ENCODE data around the gene PTPRM. TPM values are rescaled to one million over a fixed set of nuclear protein-coding genes. Genes with fewer than 3 reads are reported as not detected.

PTPRM gene
- total RNA-seq, 1 donor from 2014 or later = 101 TPM

DNA sequence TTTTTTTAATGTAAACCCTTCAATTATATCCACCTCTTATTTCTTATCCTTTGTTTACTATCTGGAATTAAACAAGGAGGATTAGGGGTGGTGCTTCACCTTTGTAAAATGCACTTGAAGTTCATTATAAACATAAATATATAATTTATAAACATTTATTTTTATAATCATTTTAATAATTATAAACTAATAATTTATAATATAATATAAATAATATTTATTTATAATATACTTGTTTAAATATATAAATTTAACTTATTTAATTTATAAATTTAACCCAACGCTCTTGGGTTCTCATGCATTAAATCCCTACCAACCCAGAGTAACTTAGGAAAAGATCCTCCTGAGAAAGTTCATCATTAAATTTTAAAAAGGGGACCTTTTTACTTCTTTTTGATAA lies 452.5 kb downstream of the PTPRM start:
- intact Hi-C loops (cut with DNase I) = no loop called here
- ATAC-seq (ENCODE audit: poor library complexity) = no peak
- DNase-seq = no peak

DNA sequence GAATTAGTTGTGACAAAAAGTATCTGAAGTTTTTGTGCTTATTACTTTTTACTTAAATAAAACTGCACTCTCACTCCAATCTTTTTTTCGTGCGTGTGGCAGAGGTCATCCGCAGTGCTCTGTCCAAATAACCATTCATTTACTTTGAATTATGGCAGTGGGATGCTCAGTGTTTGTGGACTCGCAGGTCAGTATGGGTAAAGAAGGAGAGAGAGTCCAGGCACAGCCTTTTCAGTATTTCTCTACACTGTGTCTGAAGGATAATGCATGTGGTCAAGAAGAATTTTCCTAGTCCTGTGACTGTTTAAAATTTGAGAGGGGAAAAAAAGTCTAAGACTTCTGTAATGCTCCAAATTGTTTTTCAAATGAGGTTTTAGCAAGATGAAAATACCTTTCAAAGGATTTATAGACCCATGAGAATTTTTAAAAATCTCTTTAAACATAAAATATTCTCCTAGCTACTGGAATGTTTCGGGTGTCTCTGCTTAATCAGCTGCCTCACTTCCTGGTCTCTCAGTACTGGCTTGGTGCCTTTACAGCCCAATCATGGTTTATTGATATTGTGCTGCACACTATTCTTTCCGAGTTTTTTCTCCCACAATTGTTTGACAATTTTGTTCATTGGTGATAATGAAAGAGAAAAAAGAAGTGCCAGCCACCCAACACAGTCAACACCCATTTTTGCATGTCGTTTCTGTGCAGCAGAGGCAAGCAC lies 453.2 kb downstream of the PTPRM start:
- DNase-seq (no peak), ATAC-seq (ENCODE audit: poor library complexity) (no peak)
- intact Hi-C loops (cut with DNase I) = no loop called here

DNA sequence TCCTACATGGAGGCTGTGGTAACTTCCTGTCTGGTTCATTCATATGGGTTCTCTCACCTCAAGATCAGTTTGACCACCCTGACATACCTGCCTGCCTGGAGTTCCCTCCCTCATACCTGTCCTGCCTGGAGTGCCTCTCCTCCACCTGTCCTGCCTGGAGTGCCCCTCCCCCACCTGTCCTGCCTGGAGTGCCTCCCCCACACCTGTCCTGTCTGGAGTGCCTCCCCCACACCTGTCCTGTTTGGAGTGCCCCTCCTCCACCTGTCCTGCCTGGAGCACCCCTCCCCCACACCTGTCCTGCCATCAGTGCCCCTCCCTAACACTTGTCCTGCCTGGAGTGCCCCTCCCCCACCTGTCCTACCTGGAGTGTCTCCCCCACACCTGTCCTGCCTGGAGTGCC lies 461.9 kb downstream of the PTPRM start:
- intact Hi-C loops (cut with DNase I) = no loop called here
- no peak for ATAC-seq (ENCODE audit: poor library complexity)
- DNase-seq = no peak

DNA sequence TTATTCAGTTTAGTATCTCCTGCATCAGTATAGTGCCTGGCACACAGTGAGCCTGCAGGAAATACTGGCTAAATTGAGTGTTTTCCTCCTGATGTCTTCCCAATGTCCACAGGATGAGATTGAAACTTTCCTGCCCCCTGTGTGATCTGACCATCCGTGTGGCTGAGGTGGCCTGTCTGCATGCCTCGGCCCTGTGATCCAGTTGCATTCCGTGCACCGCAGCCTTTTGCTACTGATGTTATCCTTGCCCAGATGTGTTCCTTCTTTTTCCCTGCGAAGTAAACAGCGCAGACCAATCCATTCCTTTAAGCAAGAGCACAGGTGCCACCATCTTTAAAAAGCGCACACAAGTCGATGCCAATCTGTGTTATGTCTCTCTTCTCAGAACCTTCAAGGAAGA lies 462.6 kb downstream of the PTPRM start:
- DNase-seq = no peak
- intact Hi-C loops (cut with DNase I) = no loop called here
- ATAC-seq (ENCODE audit: poor library complexity) = no peak

DNA sequence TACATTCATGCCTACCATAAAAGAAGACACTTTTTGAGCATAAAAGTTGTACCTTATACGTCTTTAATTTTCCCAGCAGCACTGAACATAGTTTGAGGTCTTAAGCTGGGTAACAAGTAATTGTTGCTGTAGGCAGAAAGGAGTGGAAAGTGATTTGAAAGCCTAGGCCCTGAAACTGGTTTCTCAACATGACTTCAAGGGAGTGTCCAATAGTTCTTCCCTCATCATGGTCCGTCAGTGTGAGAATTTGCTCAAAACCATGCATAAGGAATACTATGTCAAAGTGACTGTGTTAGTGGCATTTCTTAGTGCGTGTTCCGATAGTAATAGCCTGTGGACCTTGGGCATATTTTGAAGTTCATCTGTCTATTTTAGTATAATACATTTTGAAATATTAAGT lies 463.1 kb downstream of the PTPRM start:
- no peak for ATAC-seq (ENCODE audit: poor library complexity)
- intact Hi-C loops (cut with DNase I) = no loop called here
- no peak for DNase-seq

DNA sequence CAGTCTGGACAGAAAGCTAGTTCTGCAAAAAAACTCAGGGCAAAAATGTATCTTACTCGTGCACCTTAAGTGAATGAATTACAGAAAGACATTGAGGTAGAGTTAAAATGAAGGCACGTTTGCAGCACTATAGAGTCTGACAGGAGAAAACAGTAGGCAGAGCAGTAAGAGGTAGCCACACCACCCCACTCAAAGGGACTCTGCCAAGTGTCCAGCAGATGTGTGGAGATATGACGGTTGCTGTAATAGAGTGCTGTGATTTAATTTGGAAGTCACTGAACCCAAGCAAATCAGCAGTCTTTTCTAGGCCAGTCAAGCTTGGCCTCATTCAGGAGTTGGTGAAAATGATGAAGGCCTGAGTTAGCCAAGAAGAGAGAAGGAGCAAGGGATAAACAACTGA lies 464.4 kb downstream of the PTPRM start:
- ATAC-seq (ENCODE audit: poor library complexity) = no peak

DNA sequence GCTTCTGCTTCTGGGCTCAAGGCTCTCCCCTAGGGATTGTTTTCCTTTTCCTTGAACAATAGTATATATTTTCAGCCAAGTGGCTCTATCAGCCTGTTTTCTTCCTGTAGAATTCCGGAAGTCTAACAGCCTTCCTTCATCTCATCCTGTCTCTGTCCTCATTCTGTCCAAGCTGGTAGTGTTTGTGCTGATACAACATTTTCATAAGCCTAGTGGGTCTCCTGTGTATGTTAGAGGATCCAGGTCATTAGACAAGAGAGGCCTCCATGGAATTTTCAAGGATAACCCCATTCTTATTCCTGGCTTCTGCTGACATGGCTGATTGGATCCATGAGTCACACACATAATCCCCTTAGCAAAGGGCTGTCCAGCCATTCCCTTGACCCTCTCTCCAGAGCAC lies 467.6 kb downstream of the PTPRM start:
- intact Hi-C loops (cut with DNase I) = no loop called here
- no peak for ATAC-seq (ENCODE audit: poor library complexity)
- DNase-seq = no peak

More for the DNA sequence above, 464.4 kb downstream of the PTPRM start:
- DNase-seq = no peak
- intact Hi-C loops (cut with DNase I) = no loop called here

DNA sequence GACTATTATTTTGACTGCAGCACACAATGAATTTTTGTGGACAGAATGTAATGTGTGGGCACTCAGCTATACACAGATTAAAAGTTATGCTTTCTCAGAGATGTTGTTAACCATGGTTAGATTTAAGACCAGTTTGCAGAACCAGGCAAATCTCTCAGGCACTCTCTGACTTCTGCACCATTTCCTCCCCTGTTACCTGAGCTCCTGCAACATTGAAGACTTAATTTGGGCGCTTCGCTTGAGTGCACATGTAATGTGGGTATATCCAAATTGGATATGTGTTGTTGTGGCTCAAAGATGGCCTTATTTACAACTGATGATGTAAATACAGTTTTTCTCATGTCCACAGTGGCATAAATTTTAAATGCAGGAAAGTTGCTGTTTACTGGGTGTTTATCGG lies 469.4 kb downstream of the PTPRM start:
- intact Hi-C loops (cut with DNase I) = no loop called here
- ATAC-seq (ENCODE audit: poor library complexity) = no peak
- no peak for DNase-seq

DNA sequence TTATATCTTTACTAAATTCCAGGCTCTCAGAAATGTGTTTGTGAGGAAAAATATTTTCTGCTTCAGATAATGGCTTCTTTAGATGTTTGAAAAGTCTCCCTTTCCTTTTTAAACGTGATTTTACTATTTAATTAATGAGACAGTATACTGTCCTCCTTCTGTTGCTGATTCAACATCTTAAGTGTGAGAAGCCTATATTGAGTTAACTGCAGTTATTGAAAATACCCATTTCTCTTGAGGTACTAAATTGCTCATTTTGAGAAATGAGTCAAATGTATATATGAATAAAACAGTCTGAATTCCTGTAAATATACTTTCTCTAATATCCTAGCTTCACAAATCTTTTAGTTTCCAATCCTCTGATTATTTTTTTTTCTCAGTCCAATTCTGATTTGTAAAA lies 470.2 kb downstream of the PTPRM start:
- ATAC-seq (ENCODE audit: poor library complexity) = no peak
- no peak for DNase-seq
- intact Hi-C loops (cut with DNase I) = no loop called here

DNA sequence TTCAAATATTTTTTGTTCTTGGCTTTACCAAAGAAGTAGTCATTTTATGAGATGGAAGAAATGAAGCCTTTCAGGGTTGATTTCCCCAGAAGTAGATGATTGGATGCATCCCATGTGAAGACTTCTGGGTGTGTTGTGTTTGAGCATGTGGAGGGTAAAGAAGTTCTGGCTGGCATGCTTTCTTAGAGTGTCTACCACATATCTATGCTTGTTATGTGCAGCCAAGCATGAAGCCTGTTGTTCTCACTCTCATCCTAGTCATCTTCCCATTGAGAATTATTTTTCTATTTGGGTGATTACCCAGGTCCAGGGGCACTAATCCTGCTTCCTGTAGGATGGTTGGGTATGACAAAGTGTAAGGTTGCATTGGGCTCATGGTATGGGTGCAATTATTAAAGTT lies 472.9 kb downstream of the PTPRM start:
- ATAC-seq (ENCODE audit: poor library complexity) (no peak), DNase-seq (no peak)
- intact Hi-C loops (cut with DNase I) = no loop called here

DNA sequence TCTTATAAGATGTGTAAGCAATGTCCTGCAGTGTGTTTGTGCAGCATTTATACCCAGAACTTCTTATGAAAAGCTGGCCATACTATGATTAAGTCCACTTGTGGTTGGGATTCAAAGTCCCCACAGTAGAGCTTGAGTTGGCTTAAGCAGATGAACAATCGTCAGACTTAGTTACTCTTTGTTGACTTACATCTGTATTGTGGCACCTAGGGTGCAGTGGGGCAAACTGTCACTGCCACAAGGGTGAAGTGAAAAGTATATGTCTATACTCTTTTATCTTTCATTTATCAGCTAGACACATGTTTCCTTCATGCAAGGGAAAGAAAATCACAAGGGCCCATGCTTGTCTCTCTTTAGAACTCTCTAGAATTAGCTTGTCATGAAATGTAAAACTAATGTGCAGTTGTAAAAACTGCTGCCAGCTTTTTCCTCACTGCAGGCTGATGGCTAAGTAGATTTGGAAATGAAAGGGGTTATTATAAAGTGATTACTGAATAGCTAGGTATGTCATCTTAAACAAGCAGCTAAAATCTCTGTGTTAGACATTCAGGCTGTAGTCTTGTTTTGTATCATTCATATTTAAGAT lies 474.5 kb downstream of the PTPRM start:
- DNase-seq (no peak), ATAC-seq (ENCODE audit: poor library complexity) (no peak)
- intact Hi-C loops (cut with DNase I) = no loop called here

DNA sequence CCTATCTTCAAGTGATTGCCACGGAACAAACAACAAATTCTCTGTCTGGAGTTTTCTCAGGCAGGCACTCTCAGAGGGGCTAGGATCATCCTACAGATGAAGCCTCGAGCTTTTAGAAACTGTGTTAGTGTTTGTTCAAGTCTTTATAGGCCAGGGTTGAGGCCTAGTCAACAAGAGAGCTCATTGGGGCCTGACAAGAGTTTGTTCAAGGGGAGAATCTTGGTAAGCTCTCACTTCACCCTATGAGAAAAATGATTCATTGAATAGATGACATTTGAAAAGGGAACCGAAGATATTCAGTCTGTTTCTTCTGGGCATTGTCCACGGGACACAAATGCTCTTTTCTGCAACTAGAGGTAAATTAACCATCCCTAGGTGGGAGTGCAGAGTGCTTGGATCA lies 476.9 kb downstream of the PTPRM start:
- DNase-seq (no peak), ATAC-seq (ENCODE audit: poor library complexity) (no peak)
- intact Hi-C loops (cut with DNase I) = no loop called here

DNA sequence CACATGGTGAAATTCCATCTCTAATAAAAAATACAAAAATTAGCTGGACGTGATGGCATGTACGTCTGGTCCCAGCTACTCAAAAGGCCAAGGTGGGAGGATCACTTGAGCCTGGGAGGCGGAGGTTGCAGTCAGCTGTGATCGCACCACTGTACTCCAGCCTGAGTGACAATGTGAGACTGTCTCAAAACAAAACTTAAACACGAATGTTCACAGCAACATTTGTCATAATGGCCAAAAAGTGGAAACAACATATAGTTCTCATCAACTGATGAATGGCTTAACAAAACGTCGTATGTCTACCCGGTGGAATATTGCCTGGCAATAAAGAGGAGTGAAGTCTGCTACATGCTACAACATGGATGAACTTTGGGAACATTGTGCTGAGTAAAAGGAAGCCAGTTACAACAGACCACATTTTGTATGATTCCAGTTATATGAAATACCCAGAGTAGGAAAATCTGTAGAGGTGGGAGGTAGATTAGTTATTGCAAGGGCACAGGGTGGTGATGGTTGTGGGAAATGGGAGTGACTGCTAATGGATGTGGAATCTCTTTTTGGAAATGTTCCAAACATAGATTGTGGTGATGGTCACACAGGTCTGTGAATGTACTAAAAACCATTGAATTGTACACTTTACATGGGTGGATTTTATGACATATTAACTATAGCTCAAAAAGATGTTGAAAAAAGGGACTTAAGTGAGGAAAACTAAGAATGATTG lies 478.2 kb downstream of the PTPRM start:
- intact Hi-C loops (cut with DNase I) = no loop called here
- ATAC-seq (ENCODE audit: poor library complexity) = no peak

DNA sequence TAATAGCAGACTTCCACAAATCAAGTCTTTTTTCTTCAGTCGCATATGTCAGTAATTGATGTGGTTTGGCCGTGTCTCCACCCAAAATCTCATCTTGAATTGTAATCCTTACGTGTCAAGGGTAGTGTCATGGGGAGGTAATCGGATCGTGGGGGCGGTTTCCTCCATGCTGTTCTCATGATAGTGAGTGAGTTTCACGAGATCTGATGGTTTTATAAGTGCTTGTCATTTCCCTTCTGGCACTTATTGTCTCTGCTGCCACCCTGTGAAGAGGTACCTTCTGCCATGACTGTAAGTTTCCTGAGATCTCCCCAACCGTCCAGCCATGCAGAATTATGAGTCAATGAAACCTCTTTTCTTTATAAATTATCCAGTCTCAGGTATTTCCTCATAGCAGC lies 478.8 kb downstream of the PTPRM start:
- DNase-seq (no peak), ATAC-seq (ENCODE audit: poor library complexity) (no peak)
- intact Hi-C loops (cut with DNase I) = no loop called here

More for the DNA sequence above, 478.2 kb downstream of the PTPRM start:
- no peak for DNase-seq

DNA sequence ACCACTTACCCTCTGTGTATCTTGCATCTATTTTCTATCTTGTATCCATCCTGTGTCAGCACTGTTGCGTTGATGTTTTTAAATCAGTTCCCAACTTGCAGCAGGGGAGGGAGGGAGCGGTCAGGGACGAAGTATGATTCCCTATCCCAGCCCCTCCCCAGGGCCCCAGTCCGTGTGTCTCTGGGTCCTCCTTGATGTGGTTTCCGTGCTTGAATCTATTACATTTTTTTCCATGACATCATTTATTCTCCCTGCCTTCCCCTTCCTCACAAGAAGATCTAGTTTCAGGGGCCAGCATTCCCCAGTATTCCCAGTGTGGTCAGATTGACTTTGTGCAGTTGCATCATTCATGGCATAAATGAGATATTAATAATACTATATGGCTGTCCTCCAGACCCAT lies 479.3 kb downstream of the PTPRM start:
- intact Hi-C loops (cut with DNase I) = no loop called here
- DNase-seq (no peak), ATAC-seq (ENCODE audit: poor library complexity) (no peak)

DNA sequence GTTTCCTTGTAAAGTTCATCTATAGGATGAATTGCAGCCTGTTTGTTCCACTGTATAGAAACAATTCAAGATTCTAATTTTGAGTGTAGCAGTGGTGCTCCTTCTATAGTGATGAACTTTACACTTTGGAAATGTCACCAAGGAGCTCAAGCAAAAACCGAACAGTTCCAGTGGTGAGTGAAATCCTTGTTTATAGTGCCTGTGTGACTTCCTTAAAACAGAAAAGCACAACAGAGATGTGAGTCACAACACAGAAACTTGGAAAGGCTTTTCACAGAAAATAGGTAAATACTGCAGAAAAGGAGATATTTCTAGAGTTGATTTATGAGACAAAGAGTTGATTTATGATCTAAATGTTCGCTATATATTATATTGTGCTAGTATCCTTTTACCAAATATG lies 482.0 kb downstream of the PTPRM start:
- intact Hi-C loops (cut with DNase I) = no loop called here
- DNase-seq (no peak), ATAC-seq (ENCODE audit: poor library complexity) (no peak)

DNA sequence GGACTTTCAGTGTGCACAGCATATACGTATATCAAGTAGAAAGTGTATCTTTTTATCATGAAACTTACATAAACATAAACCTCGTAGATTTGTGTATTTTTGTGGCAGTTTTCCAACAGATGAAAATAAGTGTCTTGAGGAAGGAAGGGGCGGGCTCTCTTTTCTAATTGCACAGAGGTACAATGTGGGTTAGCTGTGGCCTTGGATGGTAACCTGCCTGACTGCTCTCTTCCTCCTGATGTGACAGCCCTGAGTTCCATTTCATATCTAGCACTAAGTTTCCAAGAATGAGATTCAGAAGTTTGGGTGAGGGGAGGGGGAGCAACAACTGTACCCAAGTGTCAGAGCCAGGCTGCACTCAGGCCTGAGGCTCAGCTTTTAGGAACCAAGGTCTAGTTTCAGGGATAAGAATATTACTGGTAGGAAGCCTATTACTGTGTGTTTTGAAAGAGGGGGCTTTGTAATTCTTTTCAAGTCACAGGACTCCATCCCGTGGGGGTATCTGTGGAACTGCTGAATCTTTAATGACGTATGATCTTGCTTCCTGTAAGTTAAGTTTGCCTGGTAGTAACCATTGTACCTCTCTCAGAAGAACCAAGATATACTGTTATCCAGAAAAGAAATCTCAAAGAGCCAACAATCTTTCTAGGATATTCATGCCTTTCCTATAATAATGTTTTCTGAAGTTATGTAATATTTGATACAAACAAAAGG lies 483.7 kb downstream of the PTPRM start:
- intact Hi-C loops (cut with DNase I) = no loop called here
- no peak for ATAC-seq (ENCODE audit: poor library complexity)

DNA sequence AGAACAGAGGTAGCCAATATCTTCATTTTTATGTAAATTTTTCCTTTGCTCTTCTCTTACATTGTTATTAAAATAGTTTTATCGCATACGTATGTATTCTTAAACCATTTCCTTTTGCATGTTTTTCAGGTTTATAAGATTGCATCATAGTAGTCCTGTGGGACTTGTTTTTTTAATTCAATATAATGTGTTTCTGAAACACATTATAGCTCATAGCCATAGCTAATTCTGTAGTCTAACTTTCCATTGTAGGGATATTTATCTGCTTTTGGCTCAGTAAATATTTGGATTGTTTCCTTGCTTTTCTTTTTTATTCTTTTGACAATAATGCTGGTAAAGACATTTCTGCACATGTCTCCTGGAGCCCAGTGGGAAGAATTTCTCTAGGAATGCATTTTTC lies 484.3 kb downstream of the PTPRM start:
- DNase-seq (no peak), ATAC-seq (ENCODE audit: poor library complexity) (no peak)
- intact Hi-C loops (cut with DNase I) = no loop called here

More for the DNA sequence above, 483.7 kb downstream of the PTPRM start:
- DNase-seq = no peak

DNA sequence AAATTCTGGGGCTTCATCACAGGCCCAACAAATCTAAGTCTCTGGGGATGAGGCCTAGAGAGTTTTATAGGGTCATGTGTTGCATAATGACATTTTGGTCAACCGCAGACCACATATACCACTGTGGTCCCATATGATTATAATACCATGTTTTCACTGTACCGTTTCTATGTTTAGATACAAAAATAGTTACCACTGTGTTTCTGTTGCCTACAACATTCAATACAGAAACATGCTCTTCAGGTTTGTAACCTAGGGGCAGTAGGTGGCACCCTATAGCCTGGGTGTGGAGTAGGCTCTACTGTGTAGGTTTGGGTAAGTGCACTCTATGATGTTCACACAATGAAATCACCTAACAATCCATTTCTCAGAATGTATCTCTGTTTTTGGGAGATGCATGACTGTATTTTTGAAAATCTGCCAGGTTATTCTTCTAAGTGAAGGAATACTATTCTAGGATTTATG lies 485.2 kb downstream of the PTPRM start:
- ATAC-seq (ENCODE audit: poor library complexity) (peak; percentile 67), DNase-seq (no peak)
- intact Hi-C loops (cut with DNase I) = no loop called here

DNA sequence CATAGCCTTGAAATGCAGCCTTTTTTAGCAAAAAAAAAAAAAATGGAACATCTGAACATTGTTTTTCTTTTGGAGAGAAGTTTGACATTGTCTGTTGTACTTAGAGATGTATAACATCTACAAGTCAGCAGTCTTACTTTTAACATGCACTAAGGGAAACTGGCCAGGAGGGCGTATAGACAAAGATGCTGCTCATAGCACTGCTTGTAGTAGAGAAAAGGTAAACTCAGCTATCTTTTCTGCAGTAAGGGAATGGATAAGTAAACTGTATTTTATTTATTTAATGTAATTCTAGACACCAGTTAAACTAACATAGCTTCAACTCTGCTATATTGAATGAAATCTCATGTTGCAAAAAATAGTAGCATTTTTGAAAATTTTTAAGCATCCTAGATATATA lies 489.6 kb downstream of the PTPRM start:
- ATAC-seq (ENCODE audit: poor library complexity) (no peak), DNase-seq (no peak)
- intact Hi-C loops (cut with DNase I) = no loop called here

All from Right ventricle myocardium superior (tissue), 1 donor.